Upper lobe of left lung (tissue), 4 donors: Measurements from ENCODE around the gene PHF8.

Source experiments
- CTCF ChIP-seq, 6 experiments: fragments of 450-650 bp in 4 of 6; fragments of 200-600 bp in 2 of 6; sonication (generic) in 2 of 6; IDR thresholded peaks; one replicate each; pipeline ENCODE4 v1.5.1; 2016 to 2019; ENCODE audit warnings: antibody characterized with exemption in 6 of 6
- POLR2A ChIP-seq, 4 donors: fragments of 450-650 bp; IDR thresholded peaks; one replicate each; pipeline ENCODE4 v1.5.1; 2016 to 2017; ENCODE audit warnings: antibody characterized with exemption in 4 of 4, mild to moderate bottlenecking in 2 of 4
- POLR2AphosphoS5 ChIP-seq, 2 donors: sonication (generic); formaldehyde crosslinking; IDR thresholded peaks; one replicate each; pipeline ENCODE4 v1.5.1; 2017; ENCODE audit warnings: antibody characterized with exemption in 2 of 2

GRCh38 chrX:54030329-54030728 is 13.9 kb downstream of the PHF8 start:
- TF ChIP-seq POLR2AphosphoS5 (IDR thresholded peaks at IDR 0.05) (no peak), CTCF (IDR thresholded peaks at IDR 0.05) (no peak), POLR2A (IDR thresholded peaks at IDR 0.05) (no peak)
